ENCODE measurements around the gene PLXNA2. TPM values are rescaled to one million over a fixed set of nuclear protein-coding genes. Genes with fewer than 3 reads are reported as not detected.

Gene PLXNA2
- polyA plus RNA-seq, 2 of the 4 experiments (the other 2 are of a cell fraction): 0.36 to 0.87 TPM

DNA sequence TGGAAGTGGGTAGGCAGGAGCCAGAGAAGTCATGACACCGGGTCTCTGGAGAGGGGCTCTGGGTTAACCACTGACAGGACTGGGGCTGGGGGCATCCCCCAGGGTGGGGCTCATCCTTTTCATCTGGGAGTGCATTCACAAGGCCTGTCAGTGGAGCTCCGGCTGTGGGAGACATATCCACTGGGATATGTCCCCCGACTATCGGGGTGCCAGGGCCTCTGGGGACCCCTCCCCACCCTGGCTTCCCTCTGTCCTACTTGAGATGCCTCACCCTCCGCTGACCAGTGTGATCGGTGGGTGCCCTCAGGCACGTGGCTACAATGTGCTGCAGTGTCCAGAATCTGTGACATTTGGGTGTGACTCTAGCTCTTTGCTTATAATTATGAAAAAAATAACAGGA, 240.9 kb downstream of the PLXNA2 start:
- no peak overlapping the region for H3K27ac ChIP-seq
- TF ChIP-seq, protein P1, sequence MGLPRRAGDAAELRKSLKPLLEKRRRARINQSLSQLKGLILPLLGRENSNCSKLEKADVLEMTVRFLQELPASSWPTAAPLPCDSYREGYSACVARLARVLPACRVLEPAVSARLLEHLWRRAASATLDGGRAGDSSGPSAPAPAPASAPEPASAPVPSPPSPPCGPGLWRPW (IDR thresholded peaks at IDR 0.05): no peak
- TF ChIP-seq, protein P2, sequence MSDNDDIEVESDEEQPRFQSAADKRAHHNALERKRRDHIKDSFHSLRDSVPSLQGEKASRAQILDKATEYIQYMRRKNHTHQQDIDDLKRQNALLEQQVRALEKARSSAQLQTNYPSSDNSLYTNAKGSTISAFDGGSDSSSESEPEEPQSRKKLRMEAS (IDR thresholded peaks at IDR 0.05): no peak
- no peak for TF ChIP-seq NR3C1 (IDR thresholded peaks at IDR 0.05)
- TF ChIP-seq TFCP2L1 (CRISPR knock-in tag; IDR thresholded peaks at IDR 0.05): no peak
- TF ChIP-seq RFX5 (IDR thresholded peaks at IDR 0.05): no peak
- TF ChIP-seq HEYL (CRISPR knock-in tag; IDR thresholded peaks at IDR 0.05): no peak
- TF ChIP-seq NFE2L2 (conservative IDR thresholded peaks at IDR 0.05; ENCODE audit: low read length): no peak
- TF ChIP-seq, protein P3, sequence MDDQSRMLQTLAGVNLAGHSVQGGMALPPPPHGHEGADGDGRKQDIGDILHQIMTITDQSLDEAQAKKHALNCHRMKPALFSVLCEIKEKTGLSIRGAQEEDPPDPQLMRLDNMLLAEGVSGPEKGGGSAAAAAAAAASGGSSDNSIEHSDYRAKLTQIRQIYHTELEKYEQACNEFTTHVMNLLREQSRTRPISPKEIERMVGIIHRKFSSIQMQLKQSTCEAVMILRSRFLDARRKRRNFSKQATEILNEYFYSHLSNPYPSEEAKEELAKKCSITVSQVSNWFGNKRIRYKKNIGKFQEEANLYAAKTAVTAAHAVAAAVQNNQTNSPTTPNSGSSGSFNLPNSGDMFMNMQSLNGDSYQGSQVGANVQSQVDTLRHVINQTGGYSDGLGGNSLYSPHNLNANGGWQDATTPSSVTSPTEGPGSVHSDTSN (IDR thresholded peaks at IDR 0.05): no peak
- TF ChIP-seq POLR2A (IDR thresholded peaks at IDR 0.05; ENCODE audit: low read length): no peak
- TF ChIP-seq EHF (CRISPR knock-in tag; IDR thresholded peaks at IDR 0.05): no peak
- no peak for TF ChIP-seq BHLHE40 (IDR thresholded peaks at IDR 0.05; ENCODE audit: low read depth, low read length)
- no peak for TF ChIP-seq CEBPB (IDR thresholded peaks at IDR 0.05)
- TF ChIP-seq, protein P4, sequence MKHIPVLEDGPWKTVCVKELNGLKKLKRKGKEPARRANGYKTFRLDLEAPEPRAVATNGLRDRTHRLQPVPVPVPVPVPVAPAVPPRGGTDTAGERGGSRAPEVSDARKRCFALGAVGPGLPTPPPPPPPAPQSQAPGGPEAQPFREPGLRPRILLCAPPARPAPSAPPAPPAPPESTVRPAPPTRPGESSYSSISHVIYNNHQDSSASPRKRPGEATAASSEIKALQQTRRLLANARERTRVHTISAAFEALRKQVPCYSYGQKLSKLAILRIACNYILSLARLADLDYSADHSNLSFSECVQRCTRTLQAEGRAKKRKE (CRISPR knock-in tag; IDR thresholded peaks at IDR 0.05; ENCODE audit: low read depth): no peak
- no peak for TF ChIP-seq CBX2 (IDR thresholded peaks at IDR 0.05; ENCODE audit: borderline replicate concordance, low read depth)
- TF ChIP-seq CHD2 (IDR thresholded peaks at IDR 0.05; ENCODE audit: low read length, partially characterized antibody): no peak
- TF ChIP-seq RARB (CRISPR knock-in tag; IDR thresholded peaks at IDR 0.05): no peak
- TF ChIP-seq RAD21 (conservative IDR thresholded peaks at IDR 0.05 in 1 of 2, IDR thresholded peaks at IDR 0.05 in 1 of 2): no peak
- no peak for TF ChIP-seq EP300 (IDR thresholded peaks at IDR 0.05)
- TF ChIP-seq GATA3 (IDR thresholded peaks at IDR 0.05; ENCODE audit: borderline replicate concordance): no peak
- TF ChIP-seq, protein P5, sequence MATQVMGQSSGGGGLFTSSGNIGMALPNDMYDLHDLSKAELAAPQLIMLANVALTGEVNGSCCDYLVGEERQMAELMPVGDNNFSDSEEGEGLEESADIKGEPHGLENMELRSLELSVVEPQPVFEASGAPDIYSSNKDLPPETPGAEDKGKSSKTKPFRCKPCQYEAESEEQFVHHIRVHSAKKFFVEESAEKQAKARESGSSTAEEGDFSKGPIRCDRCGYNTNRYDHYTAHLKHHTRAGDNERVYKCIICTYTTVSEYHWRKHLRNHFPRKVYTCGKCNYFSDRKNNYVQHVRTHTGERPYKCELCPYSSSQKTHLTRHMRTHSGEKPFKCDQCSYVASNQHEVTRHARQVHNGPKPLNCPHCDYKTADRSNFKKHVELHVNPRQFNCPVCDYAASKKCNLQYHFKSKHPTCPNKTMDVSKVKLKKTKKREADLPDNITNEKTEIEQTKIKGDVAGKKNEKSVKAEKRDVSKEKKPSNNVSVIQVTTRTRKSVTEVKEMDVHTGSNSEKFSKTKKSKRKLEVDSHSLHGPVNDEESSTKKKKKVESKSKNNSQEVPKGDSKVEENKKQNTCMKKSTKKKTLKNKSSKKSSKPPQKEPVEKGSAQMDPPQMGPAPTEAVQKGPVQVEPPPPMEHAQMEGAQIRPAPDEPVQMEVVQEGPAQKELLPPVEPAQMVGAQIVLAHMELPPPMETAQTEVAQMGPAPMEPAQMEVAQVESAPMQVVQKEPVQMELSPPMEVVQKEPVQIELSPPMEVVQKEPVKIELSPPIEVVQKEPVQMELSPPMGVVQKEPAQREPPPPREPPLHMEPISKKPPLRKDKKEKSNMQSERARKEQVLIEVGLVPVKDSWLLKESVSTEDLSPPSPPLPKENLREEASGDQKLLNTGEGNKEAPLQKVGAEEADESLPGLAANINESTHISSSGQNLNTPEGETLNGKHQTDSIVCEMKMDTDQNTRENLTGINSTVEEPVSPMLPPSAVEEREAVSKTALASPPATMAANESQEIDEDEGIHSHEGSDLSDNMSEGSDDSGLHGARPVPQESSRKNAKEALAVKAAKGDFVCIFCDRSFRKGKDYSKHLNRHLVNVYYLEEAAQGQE (IDR thresholded peaks at IDR 0.05): no peak
- ChIA-PET CTCF (interaction anchor here (1.0 to 3.9 kb wide), 6 partner anchors 9 to 242 kb away, joined by 3 to 13 read pairs (median 5); no protein-coding TSS in a partner anchor), POLR2A (no interaction called here)
- ATAC-seq: no peak
- no peak overlapping the region for H3K4me2 ChIP-seq
- no peak for FAIRE-seq
- DNase-seq (ENCODE audit: low read depth in 1 of 2, low spot score in 1 of 2): no peak
- WGBS (ENCODE audit: missing lambda C conversion rate): 49% methylated on average over 5 of the region's 7 CpGs
- H3K9me3 ChIP-seq: 0 out of 3 replicates have a peak, but pooled peaks cover 3% of the 10 kb centered on the region
- H3K4me3 ChIP-seq: no peak overlapping the region
- no peaks in the 10 kb centered on the region for H3K4me1 ChIP-seq

DNA sequence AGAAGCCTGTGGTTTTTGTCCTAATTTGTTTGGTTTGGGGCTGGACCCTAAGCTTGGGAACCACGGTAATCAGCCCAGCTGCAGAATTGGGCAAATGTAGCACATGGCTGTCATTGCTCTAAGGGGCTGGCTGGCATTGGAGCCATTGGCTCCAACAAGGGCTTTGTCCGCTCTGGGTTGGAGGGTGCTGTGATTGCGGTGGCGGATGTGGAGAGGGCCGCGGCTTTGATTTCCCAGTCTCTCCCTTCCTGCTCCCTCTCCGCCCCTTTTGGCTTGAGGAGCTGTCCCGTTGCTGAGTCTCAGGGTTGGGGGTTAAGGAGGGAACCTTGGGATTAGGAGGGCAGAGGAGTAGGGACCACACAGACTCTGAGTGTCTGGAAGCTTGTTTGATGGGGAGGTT, 241.5 kb downstream of the PLXNA2 start:
- Histone ChIP-seq H3K4me1 (no peaks in the 10 kb centered on the region), H3K4me3 (no peak overlapping the region), H3K27ac (no peak overlapping the region), H3K4me2 (no peak overlapping the region), H3K9me3 (0 out of 3 replicates have a peak, but pooled peaks cover 3% of the 10 kb centered on the region)
- 71% methylated on average over 8 of the region's 8 CpGs for WGBS (ENCODE audit: missing lambda C conversion rate)
- FAIRE-seq: no peak
- ChIA-PET CTCF (interaction anchor here (1.0 to 3.9 kb wide), 6 partner anchors 9 to 243 kb away, joined by 3 to 13 read pairs (median 5); no protein-coding TSS in a partner anchor), POLR2A (no interaction called here)
- ATAC-seq: no peak
- no peak for DNase-seq (ENCODE audit: low read depth in 1 of 2, low spot score in 1 of 2)
- TF ChIP-seq, protein P6, sequence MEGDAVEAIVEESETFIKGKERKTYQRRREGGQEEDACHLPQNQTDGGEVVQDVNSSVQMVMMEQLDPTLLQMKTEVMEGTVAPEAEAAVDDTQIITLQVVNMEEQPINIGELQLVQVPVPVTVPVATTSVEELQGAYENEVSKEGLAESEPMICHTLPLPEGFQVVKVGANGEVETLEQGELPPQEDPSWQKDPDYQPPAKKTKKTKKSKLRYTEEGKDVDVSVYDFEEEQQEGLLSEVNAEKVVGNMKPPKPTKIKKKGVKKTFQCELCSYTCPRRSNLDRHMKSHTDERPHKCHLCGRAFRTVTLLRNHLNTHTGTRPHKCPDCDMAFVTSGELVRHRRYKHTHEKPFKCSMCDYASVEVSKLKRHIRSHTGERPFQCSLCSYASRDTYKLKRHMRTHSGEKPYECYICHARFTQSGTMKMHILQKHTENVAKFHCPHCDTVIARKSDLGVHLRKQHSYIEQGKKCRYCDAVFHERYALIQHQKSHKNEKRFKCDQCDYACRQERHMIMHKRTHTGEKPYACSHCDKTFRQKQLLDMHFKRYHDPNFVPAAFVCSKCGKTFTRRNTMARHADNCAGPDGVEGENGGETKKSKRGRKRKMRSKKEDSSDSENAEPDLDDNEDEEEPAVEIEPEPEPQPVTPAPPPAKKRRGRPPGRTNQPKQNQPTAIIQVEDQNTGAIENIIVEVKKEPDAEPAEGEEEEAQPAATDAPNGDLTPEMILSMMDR (IDR thresholded peaks at IDR 0.05): no peak
- TF ChIP-seq RARB (CRISPR knock-in tag; IDR thresholded peaks at IDR 0.05) (no peak), ZNF302 (CRISPR knock-in tag; IDR thresholded peaks at IDR 0.05) (no peak), FOSB (CRISPR knock-in tag; IDR thresholded peaks at IDR 0.05) (no peak), CBX2 (IDR thresholded peaks at IDR 0.05; ENCODE audit: borderline replicate concordance, low read depth) (no peak), JUNB (IDR thresholded peaks at IDR 0.05) (no peak), EHMT2 (IDR thresholded peaks at IDR 0.05; ENCODE audit: low read depth) (no peak), CBX8 (IDR thresholded peaks at IDR 0.05) (no peak), ZC3H11A (IDR thresholded peaks at IDR 0.05) (no peak), EP300 (IDR thresholded peaks at IDR 0.05) (no peak), POLR2A (IDR thresholded peaks at IDR 0.05; ENCODE audit: low read length) (no peak)
- TF ChIP-seq, protein P7, sequence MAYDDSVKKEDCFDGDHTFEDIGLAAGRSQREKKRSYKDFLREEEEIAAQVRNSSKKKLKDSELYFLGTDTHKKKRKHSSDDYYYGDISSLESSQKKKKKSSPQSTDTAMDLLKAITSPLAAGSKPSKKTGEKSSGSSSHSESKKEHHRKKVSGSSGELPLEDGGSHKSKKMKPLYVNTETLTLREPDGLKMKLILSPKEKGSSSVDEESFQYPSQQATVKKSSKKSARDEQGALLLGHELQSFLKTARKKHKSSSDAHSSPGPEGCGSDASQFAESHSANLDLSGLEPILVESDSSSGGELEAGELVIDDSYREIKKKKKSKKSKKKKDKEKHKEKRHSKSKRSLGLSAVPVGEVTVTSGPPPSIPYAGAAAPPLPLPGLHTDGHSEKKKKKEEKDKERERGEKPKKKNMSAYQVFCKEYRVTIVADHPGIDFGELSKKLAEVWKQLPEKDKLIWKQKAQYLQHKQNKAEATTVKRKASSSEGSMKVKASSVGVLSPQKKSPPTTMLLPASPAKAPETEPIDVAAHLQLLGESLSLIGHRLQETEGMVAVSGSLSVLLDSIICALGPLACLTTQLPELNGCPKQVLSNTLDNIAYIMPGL (CRISPR knock-in tag; IDR thresholded peaks at IDR 0.05; ENCODE audit: borderline replicate concordance): no peak
- TF ChIP-seq, protein P8, sequence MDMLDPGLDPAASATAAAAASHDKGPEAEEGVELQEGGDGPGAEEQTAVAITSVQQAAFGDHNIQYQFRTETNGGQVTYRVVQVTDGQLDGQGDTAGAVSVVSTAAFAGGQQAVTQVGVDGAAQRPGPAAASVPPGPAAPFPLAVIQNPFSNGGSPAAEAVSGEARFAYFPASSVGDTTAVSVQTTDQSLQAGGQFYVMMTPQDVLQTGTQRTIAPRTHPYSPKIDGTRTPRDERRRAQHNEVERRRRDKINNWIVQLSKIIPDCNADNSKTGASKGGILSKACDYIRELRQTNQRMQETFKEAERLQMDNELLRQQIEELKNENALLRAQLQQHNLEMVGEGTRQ (IDR thresholded peaks at IDR 0.05): no peak
